GM19328 (cell line): Measurements from ENCODE around the gene DLEC1.

Source experiments
- ATAC-seq: cut with Tn5 transposase; IDR thresholded peaks from one replicate; pipeline ENCODE4 v1.9.1; 2021; ENCODE audit warnings: mild to moderate bottlenecking, moderate library complexity; ENCODE audit not compliant: unreplicated experiment

The DLEC1 gene

GRCh38 chr3:38039101-38039898 is at the start of gene DLEC1:
DLEC1 (plus strand) TSS chr3:38039208; CDS start chr3:38039226, 18 bp downstream.
- peak; percentile 84 for ATAC-seq

- ATAC-seq: no peak
Measured at GRCh38 chr3:37989821-37990480, 49.1 kb upstream of the DLEC1 start.

- no peak for ATAC-seq
Measured at GRCh38 chr3:37990527-37990926, 48.5 kb upstream of the DLEC1 start, which contains the start of gene VILL. VILL (plus strand) TSS chr3:37990786; CDS start chr3:37993673, 2,887 bp downstream.

- ATAC-seq: no peak
Measured at GRCh38 chr3:37991109-37991508, 47.9 kb upstream of the DLEC1 start.

GRCh38 chr3:37991823-37992222 is 47.2 kb upstream of the DLEC1 start:
- no peak for ATAC-seq

- no peak for ATAC-seq
Measured at GRCh38 chr3:37992271-37993066, 46.5 kb upstream of the DLEC1 start.

- no peak for ATAC-seq
Measured at GRCh38 chr3:37993067-37993455, 45.9 kb upstream of the DLEC1 start.

GRCh38 chr3:37993460-37993819 is 45.6 kb upstream of the DLEC1 start:
- ATAC-seq: no peak

GRCh38 chr3:37993820-37994638 is 45.0 kb upstream of the DLEC1 start:
- peak; percentile 53 for ATAC-seq

GRCh38 chr3:37994639-37994972 is 44.4 kb upstream of the DLEC1 start:
- no peak for ATAC-seq

- ATAC-seq: no peak
Measured at GRCh38 chr3:37995652-37996641, 43.1 kb upstream of the DLEC1 start.

GRCh38 chr3:37996785-37997301 is 42.2 kb upstream of the DLEC1 start:
- ATAC-seq: peak; percentile 42

- ATAC-seq: no peak
Measured at GRCh38 chr3:37997342-37997741, 41.7 kb upstream of the DLEC1 start.

- no peak for ATAC-seq
Measured at GRCh38 chr3:37997791-37998370, 41.1 kb upstream of the DLEC1 start.

GRCh38 chr3:37999836-38000235 is 39.2 kb upstream of the DLEC1 start:
- no peak for ATAC-seq

GRCh38 chr3:38000242-38000916 is 38.6 kb upstream of the DLEC1 start:
- ATAC-seq: no peak

- ATAC-seq: no peak
Measured at GRCh38 chr3:38000965-38001455, 38.0 kb upstream of the DLEC1 start.

- ATAC-seq: no peak
Measured at GRCh38 chr3:38001456-38002081, 37.4 kb upstream of the DLEC1 start.
